Endothelial cell of umbilical vein (primary cell): ENCODE data around the gene PEAK3.

ENCODE experiments used
- EZH2 ChIP-seq: IDR thresholded peaks from 2 replicates; pipeline ENCODE4 v1.6.1; 2012; ENCODE audit warnings: borderline replicate concordance, low read depth, mild to moderate bottlenecking, moderate library complexity, low read length, inconsistent platforms; ENCODE audit not compliant: severe bottlenecking
- FOS ChIP-seq: IDR thresholded peaks from 2 replicates; pipeline ENCODE4 v1.6.1; 2011; ENCODE audit warnings: mild to moderate bottlenecking, low read length, moderate library complexity, borderline replicate concordance; ENCODE audit not compliant: insufficient read depth
- TF ChIP-seq, protein P1 (sequence below), 2 donors: IDR thresholded peaks; 1 replicate in 1 of 2; 2 replicates in 1 of 2; pipeline ENCODE4 v1.5.1; 2011; ENCODE audit warnings: low read length in 2 of 2, mild to moderate bottlenecking in 2 of 2, moderate library complexity in 2 of 2, control low read depth in 1 of 2, inconsistent platforms in 1 of 2, low read depth in 1 of 2; ENCODE audit not compliant: insufficient read depth in 1 of 2; ENCODE audit errors: extremely low read depth in 1 of 2

DNA sequence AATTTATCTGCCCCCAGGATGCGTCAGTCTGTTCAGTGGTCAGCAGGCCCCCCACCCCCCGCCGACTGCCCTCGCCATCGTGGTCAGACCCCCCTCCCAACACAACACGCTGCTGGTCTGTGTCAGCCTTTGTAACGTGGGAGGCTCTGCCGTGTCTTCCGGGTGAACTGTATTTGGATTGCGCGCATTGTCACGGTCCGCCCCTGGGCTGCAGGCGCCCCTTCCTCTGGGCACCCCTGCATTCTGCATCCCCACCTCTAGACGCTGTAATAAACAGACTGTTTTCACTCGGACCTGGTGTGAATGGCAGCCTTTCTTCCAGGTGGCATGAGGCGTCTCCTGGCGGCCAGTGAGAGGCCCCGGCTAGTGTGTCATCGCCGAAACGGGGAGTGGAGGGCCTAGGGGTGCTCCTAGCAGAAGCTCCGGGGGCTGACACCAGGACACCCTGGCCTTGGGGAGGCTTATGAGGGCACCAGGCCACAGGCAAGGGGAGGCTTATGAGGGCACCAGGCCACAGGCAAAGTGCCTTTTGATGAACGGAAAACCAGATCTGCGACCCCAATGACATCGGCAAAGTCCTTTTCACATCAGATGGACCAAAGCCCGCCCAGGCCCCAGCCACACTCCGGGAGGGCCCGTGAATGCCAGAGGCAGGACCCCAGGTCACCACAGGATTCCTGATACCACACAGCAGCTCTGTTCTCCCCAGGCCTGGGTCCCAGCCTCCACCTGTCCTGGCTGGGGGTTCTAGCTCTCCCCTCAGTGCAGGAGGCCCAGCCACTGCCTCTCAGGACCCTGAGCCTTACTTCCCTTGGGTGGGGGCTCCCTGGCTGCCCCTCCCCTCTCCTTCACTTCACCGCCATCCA is 49.5 kb downstream of the PEAK3 start:
- TF ChIP-seq, protein P1, sequence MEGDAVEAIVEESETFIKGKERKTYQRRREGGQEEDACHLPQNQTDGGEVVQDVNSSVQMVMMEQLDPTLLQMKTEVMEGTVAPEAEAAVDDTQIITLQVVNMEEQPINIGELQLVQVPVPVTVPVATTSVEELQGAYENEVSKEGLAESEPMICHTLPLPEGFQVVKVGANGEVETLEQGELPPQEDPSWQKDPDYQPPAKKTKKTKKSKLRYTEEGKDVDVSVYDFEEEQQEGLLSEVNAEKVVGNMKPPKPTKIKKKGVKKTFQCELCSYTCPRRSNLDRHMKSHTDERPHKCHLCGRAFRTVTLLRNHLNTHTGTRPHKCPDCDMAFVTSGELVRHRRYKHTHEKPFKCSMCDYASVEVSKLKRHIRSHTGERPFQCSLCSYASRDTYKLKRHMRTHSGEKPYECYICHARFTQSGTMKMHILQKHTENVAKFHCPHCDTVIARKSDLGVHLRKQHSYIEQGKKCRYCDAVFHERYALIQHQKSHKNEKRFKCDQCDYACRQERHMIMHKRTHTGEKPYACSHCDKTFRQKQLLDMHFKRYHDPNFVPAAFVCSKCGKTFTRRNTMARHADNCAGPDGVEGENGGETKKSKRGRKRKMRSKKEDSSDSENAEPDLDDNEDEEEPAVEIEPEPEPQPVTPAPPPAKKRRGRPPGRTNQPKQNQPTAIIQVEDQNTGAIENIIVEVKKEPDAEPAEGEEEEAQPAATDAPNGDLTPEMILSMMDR (IDR thresholded peaks at IDR 0.05; ENCODE audit: extremely low read depth in 1 of 2, insufficient read depth in 1 of 2, low read depth in 1 of 2, low read length in 2 of 2), result no peak
- TF ChIP-seq EZH2 (no peak), FOS (no peak)
